Measurements from ENCODE around the gene PLA2G15. TPM values are rescaled to one million over a fixed set of nuclear protein-coding genes. Genes with fewer than 3 reads are reported as not detected.
"Not testable (repeated sequence)": the region's sequence is repeated elsewhere in the genome, so short reads cannot be mapped to it uniquely, and the experiment has no call there.

PLA2G15 gene
- total RNA-seq, 1 experiment from 2014 or later: 16.9 TPM

- Mint-ChIP-seq H3K27ac (ENCODE audit: unreplicated experiment) (no peak overlapping the region), H3K36me3 (ENCODE audit: insufficient read depth, unreplicated experiment) (peaks cover 20% of the 10 kb centered on the region), H3K27me3 (ENCODE audit: unreplicated experiment) (no peaks in the 10 kb centered on the region), H3K4me1 (ENCODE audit: low read depth, unreplicated experiment) (no peaks in the 10 kb centered on the region), H3K4me3 (ENCODE audit: low read depth, unreplicated experiment) (no peak overlapping the region), H3K9me3 (ENCODE audit: low read depth, unreplicated experiment) (no peaks in the 10 kb centered on the region)
- BruUV-seq (replicated peaks): no TSS peak
- CTCF ChIA-PET: interaction anchor here (1.5 kb wide), 1 partner anchor 13 kb away, joined by 3 read pairs; no protein-coding TSS in a partner anchor
- no peak for DNase-seq
- no peak for TF ChIP-seq CTCF (IDR thresholded peaks at IDR 0.05; ENCODE audit: unreplicated experiment)
- intact Hi-C loops (cut with micrococcal nuclease; ENCODE audit: unreplicated experiment): no loop called here
Measured at GRCh38 chr16:68287276-68288251, 42.4 kb downstream of the PLA2G15 start.

- Mint-ChIP-seq H3K4me1 (ENCODE audit: low read depth, unreplicated experiment) (no peaks in the 10 kb centered on the region), H3K4me3 (ENCODE audit: low read depth, unreplicated experiment) (no peak overlapping the region), H3K27ac (ENCODE audit: unreplicated experiment) (no peak overlapping the region), H3K27me3 (ENCODE audit: unreplicated experiment) (no peaks in the 10 kb centered on the region), H3K36me3 (ENCODE audit: insufficient read depth, unreplicated experiment) (peaks cover 20% of the 10 kb centered on the region), H3K9me3 (ENCODE audit: low read depth, unreplicated experiment) (no peaks in the 10 kb centered on the region)
- intact Hi-C loops (cut with micrococcal nuclease; ENCODE audit: unreplicated experiment): no loop called here
- no TSS peak for BruUV-seq (replicated peaks)
- no peak for DNase-seq
- no peak for TF ChIP-seq CTCF (IDR thresholded peaks at IDR 0.05; ENCODE audit: unreplicated experiment)
- CTCF ChIA-PET: no interaction called here
Measured at GRCh38 chr16:68288252-68288650, 43.1 kb downstream of the PLA2G15 start.

GRCh38 chr16:68288796-68289195 is 43.6 kb downstream of the PLA2G15 start:
- BruUV-seq (replicated peaks); H3K4me1 Mint-ChIP-seq (ENCODE audit: low read depth, unreplicated experiment); DNase-seq; intact Hi-C loops (cut with micrococcal nuclease; ENCODE audit: unreplicated experiment); H3K27me3 Mint-ChIP-seq (ENCODE audit: unreplicated experiment); H3K27ac Mint-ChIP-seq (ENCODE audit: unreplicated experiment); CTCF ChIA-PET; H3K9me3 Mint-ChIP-seq (ENCODE audit: low read depth, unreplicated experiment); H3K4me3 Mint-ChIP-seq (ENCODE audit: low read depth, unreplicated experiment): not testable (repeated sequence)
- peaks cover 20% of the 10 kb centered on the region for H3K36me3 Mint-ChIP-seq (ENCODE audit: insufficient read depth, unreplicated experiment)

- intact Hi-C loops (cut with micrococcal nuclease; ENCODE audit: unreplicated experiment): no loop called here
- no TSS peak for BruUV-seq (replicated peaks)
- no peak overlapping the region for H3K27ac Mint-ChIP-seq (ENCODE audit: unreplicated experiment)
Measured at GRCh38 chr16:68289202-68289601, 44.0 kb downstream of the PLA2G15 start.

More at GRCh38 chr16:68289202-68289601, 44.0 kb downstream of the PLA2G15 start:
- no peaks in the 10 kb centered on the region for H3K4me1 Mint-ChIP-seq (ENCODE audit: low read depth, unreplicated experiment)
- H3K27me3 Mint-ChIP-seq (ENCODE audit: unreplicated experiment): no peaks in the 10 kb centered on the region
- H3K4me3 Mint-ChIP-seq (ENCODE audit: low read depth, unreplicated experiment): no peak overlapping the region
- no peak for DNase-seq
- no peak for TF ChIP-seq CTCF (IDR thresholded peaks at IDR 0.05; ENCODE audit: unreplicated experiment)
- CTCF ChIA-PET: no interaction called here
- no peaks in the 10 kb centered on the region for H3K9me3 Mint-ChIP-seq (ENCODE audit: low read depth, unreplicated experiment)
- peaks cover 23% of the 10 kb centered on the region for H3K36me3 Mint-ChIP-seq (ENCODE audit: insufficient read depth, unreplicated experiment)
